T-helper 17 cell (primary cell): ENCODE results near the gene NAPB. TPM values are rescaled to one million over a fixed set of nuclear protein-coding genes. Genes with fewer than 3 reads are reported as not detected.
A peak's percentile ranks its signal among the peaks of the same experiment; 100 is the strongest.

Source experiments
- ATAC-seq: fragments of 150-1000 bp; cut with Tn5 transposase; 2 replicates; pipeline ENCODE4 v1.10.0; 2021; ENCODE audit warnings: mild to moderate bottlenecking, moderate library complexity
- DNase-seq, 3 donors: peaks; one replicate each; pipeline versions ENCODE4 v3.0.0 to v3.0.0-alpha.2; 2020 to 2021
- H3K9me3 ChIP-seq: one replicate; pipeline ENCODE4 v1.7.0; 2013; ENCODE audit warnings: low read length, mild to moderate bottlenecking; ENCODE audit not compliant: control insufficient read depth, poor library complexity, severe bottlenecking
- H3K27ac Mint-ChIP-seq: one replicate; pipeline ENCODE4 v1.8.0; 2022; ENCODE audit warnings: mild to moderate bottlenecking, moderate library complexity, mixed read lengths
- H3K27me3 Mint-ChIP-seq: one replicate; pipeline ENCODE4 v1.8.0; 2022; ENCODE audit warnings: mixed read lengths
- H3K36me3 Mint-ChIP-seq: one replicate; pipeline ENCODE4 v1.8.0; 2022; ENCODE audit warnings: low read depth, mixed read lengths
- H3K4me1 Mint-ChIP-seq: one replicate; pipeline ENCODE4 v1.8.0; 2022; ENCODE audit warnings: mild to moderate bottlenecking, mixed read lengths
- H3K4me3 Mint-ChIP-seq: one replicate; pipeline ENCODE4 v1.8.0; 2022; ENCODE audit warnings: mild to moderate bottlenecking, moderate library complexity, mixed read lengths
- total RNA-seq, 4 donors: library from RNA in 2 of 4; stranded (reverse) in 2 of 4; gene quantifications; one replicate each; pipeline ENCODE4 v1.2.3 and lab custom pipeline; 2022 to 2026

The NAPB gene
- total RNA-seq, 2 donors from 2014 or later: 8.5 to 12.3 TPM

DNA sequence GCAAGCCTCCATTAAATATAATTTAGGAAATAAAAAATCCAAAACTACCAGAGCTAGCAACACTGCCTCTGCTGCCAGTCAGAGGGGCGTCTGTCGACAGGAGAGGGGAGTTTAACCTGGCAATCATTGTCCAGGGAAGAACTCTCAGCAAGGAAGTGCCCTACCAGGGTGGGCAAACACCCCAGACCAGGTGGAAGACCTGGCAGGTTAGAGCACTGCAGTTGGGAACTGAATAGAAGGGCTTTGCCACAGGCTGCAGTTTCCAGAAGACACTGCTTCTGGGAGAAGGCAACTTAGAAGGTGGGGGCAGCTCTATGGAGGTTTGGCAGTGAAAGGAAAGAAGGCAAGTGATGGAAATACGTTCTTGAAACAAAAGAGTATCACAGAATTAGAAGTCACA, 11.5 kb downstream of the NAPB start:
- no peak overlapping the region for H3K27ac Mint-ChIP-seq
- no peak overlapping the region for H3K4me3 Mint-ChIP-seq
- no peaks in the 10 kb centered on the region for H3K36me3 Mint-ChIP-seq
- DNase-seq: no peak
- no peaks in the 10 kb centered on the region for H3K27me3 Mint-ChIP-seq
- H3K9me3 ChIP-seq: no peaks in the 10 kb centered on the region
- no peak for ATAC-seq
- H3K4me1 Mint-ChIP-seq: peaks cover 33% of the 10 kb centered on the region

DNA sequence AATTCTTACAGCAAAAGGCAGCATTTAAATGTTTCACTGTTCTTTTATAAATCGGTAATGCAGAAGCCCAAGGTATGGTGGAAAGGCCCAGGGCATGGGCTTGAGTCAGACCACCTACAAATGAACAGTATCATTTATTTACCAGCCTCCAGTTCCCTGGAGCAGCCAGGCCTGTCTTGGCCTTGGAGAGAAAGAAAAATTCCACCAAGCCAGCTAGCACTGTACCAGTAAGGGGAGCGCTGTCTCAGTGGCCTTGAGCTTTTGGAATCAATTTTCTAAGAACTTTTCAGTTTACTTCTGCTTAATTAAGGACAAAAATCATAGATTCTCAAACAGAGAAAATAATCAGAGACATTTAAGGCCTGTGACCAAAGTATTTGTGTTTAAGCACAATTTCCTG, 12.3 kb downstream of the NAPB start:
- ATAC-seq (no peak), DNase-seq (no peak)
- H3K9me3 ChIP-seq: no peaks in the 10 kb centered on the region
- peak overlapping the region; percentile 87 for H3K27ac Mint-ChIP-seq
- H3K36me3 Mint-ChIP-seq: no peaks in the 10 kb centered on the region
- peaks cover 36% of the 10 kb centered on the region for H3K4me1 Mint-ChIP-seq
- no peaks in the 10 kb centered on the region for H3K27me3 Mint-ChIP-seq
- no peak overlapping the region for H3K4me3 Mint-ChIP-seq

DNA sequence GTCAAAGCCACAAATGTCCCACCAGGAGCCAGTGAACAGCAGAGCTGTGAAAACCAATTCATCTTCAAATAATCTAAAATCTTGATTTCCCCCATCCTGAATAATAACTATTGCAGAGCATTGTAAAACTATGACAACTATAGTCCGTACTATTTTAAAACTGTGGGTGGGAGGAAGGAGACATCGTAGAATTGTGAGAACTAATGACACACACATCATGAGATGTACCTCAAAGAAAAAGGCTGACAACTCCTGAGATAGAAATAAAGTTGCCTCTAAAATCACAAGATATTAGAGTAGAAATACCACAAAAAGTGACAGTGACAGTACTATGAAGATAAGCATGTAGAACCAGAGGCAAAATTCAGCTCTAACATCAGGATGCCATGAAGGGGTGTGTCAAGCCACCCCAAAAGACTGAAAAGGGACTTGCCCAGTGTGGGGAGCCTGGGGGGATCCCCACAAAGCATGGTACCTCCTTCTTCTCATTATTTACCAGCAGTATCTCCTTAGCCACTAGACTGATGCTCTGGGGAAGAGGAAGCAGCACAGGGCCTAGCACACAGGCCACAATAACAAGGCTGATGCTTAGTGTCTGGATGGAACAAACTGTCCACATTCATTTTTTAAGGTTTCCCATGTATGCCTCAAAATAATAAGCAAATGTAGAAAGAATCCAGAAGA, 13.4 kb downstream of the NAPB start:
- H3K36me3 Mint-ChIP-seq: no peaks in the 10 kb centered on the region
- no peaks in the 10 kb centered on the region for H3K9me3 ChIP-seq
- no peak overlapping the region for H3K4me3 Mint-ChIP-seq
- peak in 1 of 3 donors; percentile 4 for DNase-seq
- no peaks in the 10 kb centered on the region for H3K27me3 Mint-ChIP-seq
- peaks cover 32% of the 10 kb centered on the region for H3K4me1 Mint-ChIP-seq
- ATAC-seq: peak; percentile 99
- peak overlapping the region; percentile 87 for H3K27ac Mint-ChIP-seq

DNA sequence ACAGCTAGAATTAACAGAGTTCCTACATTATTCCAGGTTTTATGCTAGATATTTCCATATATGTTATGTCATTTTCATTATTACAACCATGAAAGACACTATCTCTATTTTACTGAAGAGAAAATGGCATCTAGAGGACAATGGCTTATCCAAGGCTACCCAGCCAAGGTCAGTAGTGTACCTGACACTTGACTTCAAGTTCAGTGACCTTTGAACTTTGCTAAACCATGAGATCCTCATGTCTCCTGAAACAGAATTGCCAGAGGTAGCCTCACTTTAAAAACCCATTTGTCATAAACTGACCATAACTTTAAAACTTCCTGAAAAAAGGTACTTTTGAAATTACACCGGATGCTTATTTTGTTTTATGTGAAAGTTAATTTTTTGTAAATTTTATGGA, 14.4 kb downstream of the NAPB start:
- Mint-ChIP-seq H3K36me3 (no peaks in the 10 kb centered on the region), H3K4me3 (no peak overlapping the region), H3K4me1 (peaks cover 30% of the 10 kb centered on the region), H3K27ac (no peak overlapping the region), H3K27me3 (no peaks in the 10 kb centered on the region)
- no peak for DNase-seq
- no peak for ATAC-seq
- no peaks in the 10 kb centered on the region for H3K9me3 ChIP-seq

DNA sequence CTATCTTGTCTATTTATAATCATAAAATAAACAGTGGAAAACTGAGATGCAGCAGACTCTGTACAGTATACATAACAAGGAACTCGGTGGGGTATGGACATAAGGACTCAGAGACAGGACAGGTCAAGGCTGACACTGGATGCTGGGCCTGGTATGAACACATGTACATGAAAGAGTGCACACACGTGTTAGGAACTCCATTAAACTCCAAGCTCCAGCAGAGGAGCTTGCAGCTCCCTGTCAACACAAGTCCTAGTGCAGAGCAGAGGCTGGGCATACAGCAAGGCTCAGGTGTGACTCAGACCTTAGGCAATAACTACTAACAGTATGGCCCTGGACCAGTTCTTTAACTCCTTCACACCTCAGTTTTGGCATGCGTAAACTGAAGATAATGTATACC, 17.1 kb downstream of the NAPB start:
- Mint-ChIP-seq H3K4me3 (no peak overlapping the region), H3K36me3 (peaks cover 3% of the 10 kb centered on the region), H3K27me3 (no peaks in the 10 kb centered on the region), H3K4me1 (peaks cover 29% of the 10 kb centered on the region), H3K27ac (peak overlapping the region; percentile 32)
- no peaks in the 10 kb centered on the region for H3K9me3 ChIP-seq
- DNase-seq (no peak), ATAC-seq (no peak)

DNA sequence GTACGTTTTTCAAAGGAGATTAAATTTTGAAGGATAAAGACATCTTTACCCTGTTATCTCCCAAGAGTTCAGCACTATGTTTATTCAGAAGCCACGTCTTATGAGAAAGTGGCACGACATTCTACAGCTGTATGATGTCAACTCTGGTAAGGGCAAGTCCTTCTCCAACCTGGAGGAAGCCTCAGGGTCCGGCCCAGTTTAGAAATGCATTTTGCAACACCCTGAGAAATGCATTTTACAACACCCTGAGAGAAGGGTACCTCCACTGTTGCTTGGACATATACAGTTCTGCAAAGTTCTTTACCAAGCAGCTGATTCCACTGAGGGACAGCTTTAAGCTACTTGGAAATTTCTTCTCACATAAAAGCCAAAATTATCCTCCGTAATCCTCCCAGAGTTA, 17.5 kb downstream of the NAPB start:
- peaks cover 29% of the 10 kb centered on the region for H3K4me1 Mint-ChIP-seq
- peaks cover 3% of the 10 kb centered on the region for H3K36me3 Mint-ChIP-seq
- H3K27ac Mint-ChIP-seq: peak overlapping the region; percentile 32
- H3K27me3 Mint-ChIP-seq: no peaks in the 10 kb centered on the region
- no peaks in the 10 kb centered on the region for H3K9me3 ChIP-seq
- DNase-seq: no peak
- ATAC-seq: no peak
- H3K4me3 Mint-ChIP-seq: no peak overlapping the region

DNA sequence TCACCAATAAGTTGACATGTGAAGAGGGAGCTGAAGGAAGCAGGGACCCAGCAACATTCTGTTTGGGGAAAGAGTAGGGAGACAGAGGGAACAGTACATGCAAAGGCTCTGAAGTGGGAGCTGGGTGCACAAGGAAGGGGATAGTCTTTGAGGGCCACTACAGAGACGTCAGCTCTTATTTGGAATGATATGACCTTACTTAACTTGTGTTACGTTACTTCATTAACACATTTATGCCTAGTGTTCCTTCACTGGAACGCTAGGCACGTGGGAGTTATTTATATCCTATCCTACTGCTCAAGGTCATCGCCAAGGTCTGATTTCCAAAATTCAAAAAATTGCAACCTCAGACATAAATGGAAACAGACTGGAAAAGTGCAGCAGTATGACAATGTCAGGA, 20.2 kb downstream of the NAPB start:
- H3K9me3 ChIP-seq: no peaks in the 10 kb centered on the region
- ATAC-seq: no peak
- Mint-ChIP-seq H3K4me3 (no peak overlapping the region), H3K27me3 (no peaks in the 10 kb centered on the region), H3K36me3 (peaks cover 5% of the 10 kb centered on the region), H3K4me1 (peaks cover 17% of the 10 kb centered on the region), H3K27ac (no peak overlapping the region)
- DNase-seq: no peak

DNA sequence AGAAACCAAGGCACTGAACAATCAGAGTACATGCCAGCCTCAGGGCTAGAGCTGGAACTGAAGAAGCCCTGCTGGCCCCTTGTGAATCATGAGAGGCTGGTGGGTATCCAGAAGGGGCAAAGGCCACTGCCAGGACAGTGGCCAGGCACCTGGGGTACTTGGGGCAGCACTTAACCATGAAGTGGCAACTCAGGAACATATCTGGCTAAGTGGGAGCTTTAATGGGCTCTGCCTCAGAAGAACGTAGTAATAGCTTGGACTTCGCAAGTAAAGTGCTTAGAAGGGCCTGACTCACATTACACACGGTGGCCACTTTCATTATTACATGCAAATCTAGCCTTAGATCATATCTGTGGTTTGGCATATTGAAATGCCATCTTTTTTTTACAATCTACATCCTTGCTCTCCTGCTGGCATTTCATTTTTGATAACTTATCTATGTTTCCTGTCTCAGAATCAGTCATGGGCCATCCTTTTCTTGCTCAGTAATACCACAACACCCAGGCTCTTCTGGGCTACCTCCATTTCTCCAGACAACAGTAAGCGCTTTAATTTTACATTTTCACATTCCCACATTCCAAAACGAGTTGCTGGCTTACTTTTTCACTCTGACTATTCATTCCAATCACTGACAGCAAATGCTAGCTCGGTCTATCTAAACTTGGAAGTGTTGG, 21.6 kb downstream of the NAPB start:
- no peak for DNase-seq
- H3K4me1 Mint-ChIP-seq: peaks cover 15% of the 10 kb centered on the region
- peak; percentile 40 for ATAC-seq
- H3K27me3 Mint-ChIP-seq: no peaks in the 10 kb centered on the region
- no peak overlapping the region for H3K27ac Mint-ChIP-seq
- H3K4me3 Mint-ChIP-seq: no peak overlapping the region
- H3K36me3 Mint-ChIP-seq: peaks cover 7% of the 10 kb centered on the region
- H3K9me3 ChIP-seq: no peaks in the 10 kb centered on the region

DNA sequence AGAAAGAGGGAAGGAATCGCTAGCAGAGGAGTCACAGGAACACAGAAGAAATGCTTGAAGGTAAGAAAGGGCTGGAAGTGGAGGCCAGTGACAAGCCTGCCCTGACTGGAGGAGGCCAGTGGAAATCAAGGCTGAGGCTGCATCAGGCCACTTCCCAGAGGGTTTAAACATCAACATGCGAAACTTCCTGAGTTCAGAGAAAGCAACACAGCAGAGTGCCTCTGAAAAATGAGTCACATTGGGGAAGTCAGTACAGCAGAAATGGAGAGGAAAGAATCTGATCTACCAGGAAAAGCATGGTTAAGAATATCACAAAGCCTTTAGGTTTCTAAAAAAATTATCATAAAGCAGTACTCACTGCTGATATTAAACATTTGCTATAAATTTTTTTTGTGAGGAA, 23.3 kb downstream of the NAPB start:
- DNase-seq (no peak), ATAC-seq (no peak)
- Mint-ChIP-seq H3K4me1 (peaks cover 18% of the 10 kb centered on the region), H3K36me3 (peaks cover 19% of the 10 kb centered on the region), H3K27ac (peak overlapping the region; percentile 71), H3K4me3 (no peak overlapping the region), H3K27me3 (no peaks in the 10 kb centered on the region)
- H3K9me3 ChIP-seq: no peaks in the 10 kb centered on the region

DNA sequence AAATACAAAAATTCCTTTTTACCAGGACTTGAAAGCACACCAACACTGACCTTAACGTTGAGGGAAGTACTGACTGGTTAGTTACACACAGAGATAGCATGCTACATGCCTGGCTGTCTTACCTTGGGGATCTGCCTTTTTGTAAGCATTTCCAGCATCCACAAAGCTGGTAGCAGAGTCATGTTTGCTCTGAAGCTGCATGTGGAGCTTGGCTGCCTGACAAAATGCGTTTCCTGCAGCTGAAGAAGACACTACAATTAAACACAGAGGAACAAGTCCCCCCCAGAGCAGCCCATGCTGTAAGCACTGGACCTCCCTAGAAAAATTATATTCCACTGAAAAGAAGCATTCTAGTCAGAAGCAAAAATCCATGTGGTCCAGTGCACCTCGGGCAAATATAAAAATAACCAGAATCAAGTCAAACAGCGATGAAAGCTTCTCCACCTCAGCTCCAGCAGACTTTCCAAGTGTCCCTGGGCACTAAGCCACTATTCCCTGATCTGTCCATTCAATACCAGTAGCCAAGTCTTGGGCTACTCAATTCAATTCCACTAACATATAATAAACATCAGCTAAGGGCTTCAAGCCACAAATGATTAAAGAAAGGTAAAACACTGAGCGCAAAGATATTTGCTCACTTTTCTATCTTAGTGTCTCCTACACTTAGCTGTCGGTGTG, 24.2 kb downstream of the NAPB start:
- H3K9me3 ChIP-seq: no peaks in the 10 kb centered on the region
- no peaks in the 10 kb centered on the region for H3K27me3 Mint-ChIP-seq
- no peak overlapping the region for H3K4me3 Mint-ChIP-seq
- ATAC-seq: no peak
- peak overlapping the region; percentile 71 for H3K27ac Mint-ChIP-seq
- DNase-seq: no peak
- peaks cover 19% of the 10 kb centered on the region for H3K36me3 Mint-ChIP-seq
- peaks cover 20% of the 10 kb centered on the region for H3K4me1 Mint-ChIP-seq

DNA sequence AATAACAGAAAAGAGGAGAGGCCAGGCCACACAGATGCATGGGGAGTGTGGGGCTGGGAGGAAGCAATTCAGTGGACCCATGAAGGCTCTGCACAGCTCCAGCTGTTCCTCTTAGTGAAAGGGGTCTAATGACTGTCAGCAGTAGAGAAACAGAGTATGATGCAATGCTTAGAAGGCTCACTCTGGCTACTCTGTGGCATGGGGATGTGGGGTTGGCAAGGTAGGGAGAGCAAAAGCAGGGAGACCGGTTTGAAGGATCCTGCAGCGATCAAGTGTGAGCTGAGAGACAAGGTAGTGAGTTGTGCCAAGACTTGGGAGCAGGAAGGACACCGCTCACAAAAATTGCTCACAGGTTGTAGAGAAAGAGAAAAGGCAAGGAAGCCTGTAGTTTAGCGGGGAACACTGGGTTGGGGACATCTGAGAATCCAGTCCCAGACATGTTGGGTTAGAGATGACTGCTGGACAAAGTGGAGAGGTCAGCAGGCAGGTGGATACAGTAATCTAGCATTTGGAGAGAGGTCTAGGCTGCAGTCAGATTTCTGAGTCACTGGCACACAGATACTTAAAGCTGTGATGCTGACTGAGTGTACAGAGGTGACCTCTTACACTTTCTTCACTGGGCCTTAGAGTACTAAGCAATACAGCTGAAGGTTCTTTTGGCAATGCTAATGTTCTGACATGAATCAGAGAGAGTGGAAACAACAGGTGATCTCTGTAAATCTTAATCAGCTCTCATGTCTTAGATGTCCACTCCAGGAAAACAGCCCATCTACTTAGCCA, 27.1 kb downstream of the NAPB start:
- Mint-ChIP-seq H3K4me1 (peaks cover 13% of the 10 kb centered on the region), H3K36me3 (peaks cover 16% of the 10 kb centered on the region), H3K4me3 (no peak overlapping the region), H3K27ac (no peak overlapping the region), H3K27me3 (no peaks in the 10 kb centered on the region)
- ATAC-seq (no peak), DNase-seq (no peak)
- H3K9me3 ChIP-seq: no peaks in the 10 kb centered on the region

DNA sequence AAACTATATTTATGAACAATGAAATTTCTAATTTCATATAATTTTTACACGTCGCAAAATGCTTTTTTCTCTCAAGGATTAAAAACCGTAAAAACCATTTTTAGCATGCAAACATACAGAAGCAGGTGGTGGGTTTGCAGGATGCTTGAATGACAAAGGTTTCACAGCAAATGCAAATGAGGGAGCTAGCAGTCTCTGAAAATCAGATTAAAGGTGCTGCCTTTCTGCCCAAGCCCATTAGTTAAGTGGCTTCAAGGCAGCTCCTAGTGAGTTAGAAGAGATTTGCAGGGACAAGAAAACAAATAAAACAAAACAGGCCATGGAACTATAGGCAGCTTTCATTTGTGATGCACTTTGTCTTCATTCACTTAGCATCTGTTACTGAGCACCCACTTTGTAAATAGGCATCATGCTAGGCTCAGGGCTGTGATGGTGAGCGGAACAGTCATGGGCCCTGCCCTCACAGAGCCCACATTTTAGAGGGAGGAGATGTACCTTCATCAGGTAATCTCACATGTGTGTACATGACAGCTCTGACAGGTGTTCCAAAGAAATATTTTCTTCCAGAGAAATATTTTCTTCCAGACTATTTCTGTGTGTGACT, 29.5 kb downstream of the NAPB start:
- Mint-ChIP-seq H3K4me1 (peaks cover 9% of the 10 kb centered on the region), H3K27me3 (no peaks in the 10 kb centered on the region), H3K4me3 (no peak overlapping the region), H3K36me3 (peaks cover 20% of the 10 kb centered on the region), H3K27ac (no peak overlapping the region)
- DNase-seq: no peak
- no peak for ATAC-seq
- H3K9me3 ChIP-seq: no peaks in the 10 kb centered on the region
